Skin of body (tissue), 2 donors: ENCODE measurements around the gene CFDP1. TPM values are rescaled to one million over a fixed set of nuclear protein-coding genes. Genes with fewer than 3 reads are reported as not detected.

Experiments
- DNase-seq: peaks from one replicate; lab custom pipeline; 2025; lab: John Stamatoyannopoulos, UW
- total RNA-seq: library from RNA; depleted of rRNA; stranded (reverse); fragments of >200 nt; gene quantifications from one replicate; pipeline ENCODE4 v1.2.3, GENCODE V29; 2014

CFDP1 gene
- total RNA-seq, 1 donor from 2014 or later = 71.5 TPM

GRCh38 chr16:75376475-75377161 lies 56.7 kb downstream of the CFDP1 start:
- DNase-seq = no peak

- no peak for DNase-seq
Observed at GRCh38 chr16:75374388-75374787, 58.9 kb downstream of the CFDP1 start.

GRCh38 chr16:75372236-75372856 lies 61.0 kb downstream of the CFDP1 start:
- DNase-seq = no peak

GRCh38 chr16:75371171-75371570 lies 62.1 kb downstream of the CFDP1 start:
- DNase-seq = no peak

- DNase-seq = no peak
Observed at GRCh38 chr16:75364286-75364791, 69.0 kb downstream of the CFDP1 start.

- no peak for DNase-seq
Observed at GRCh38 chr16:75362846-75363245, 70.5 kb downstream of the CFDP1 start.

GRCh38 chr16:75361936-75362335 lies 71.4 kb downstream of the CFDP1 start:
- no peak for DNase-seq

- no peak for DNase-seq
Observed at GRCh38 chr16:75354170-75354569, 79.1 kb downstream of the CFDP1 start.

- peak; percentile 14 for DNase-seq
Observed at GRCh38 chr16:75351183-75351582, 82.1 kb downstream of the CFDP1 start.

- DNase-seq = no peak
Observed at GRCh38 chr16:75345711-75346110, 87.6 kb downstream of the CFDP1 start.

GRCh38 chr16:75343941-75344340 lies 89.4 kb downstream of the CFDP1 start:
- DNase-seq = peak; percentile 23

GRCh38 chr16:75343286-75343685 lies 90.0 kb downstream of the CFDP1 start:
- no peak for DNase-seq

GRCh38 chr16:75342308-75342811 lies 90.9 kb downstream of the CFDP1 start:
- no peak for DNase-seq

GRCh38 chr16:75341564-75342307 lies 91.6 kb downstream of the CFDP1 start:
- no peak for DNase-seq

GRCh38 chr16:75340741-75341491 lies 92.4 kb downstream of the CFDP1 start:
- peak; percentile 36 for DNase-seq

GRCh38 chr16:75337430-75337829 lies 95.9 kb downstream of the CFDP1 start:
- DNase-seq = no peak

GRCh38 chr16:75336521-75336920 lies 96.8 kb downstream of the CFDP1 start:
- DNase-seq = no peak

- DNase-seq = no peak
Observed at GRCh38 chr16:75333721-75334163, 99.6 kb downstream of the CFDP1 start.

- DNase-seq = no peak
Observed at GRCh38 chr16:75329943-75330342, 103.4 kb downstream of the CFDP1 start.

- DNase-seq = no peak
Observed at GRCh38 chr16:75326333-75326732, 107.0 kb downstream of the CFDP1 start.

- DNase-seq = no peak
Observed at GRCh38 chr16:75323933-75324332, 109.4 kb downstream of the CFDP1 start.
